ENCODE measurements around the gene ZSWIM3. TPM values are rescaled to one million over a fixed set of nuclear protein-coding genes. Genes with fewer than 3 reads are reported as not detected.

The ZSWIM3 gene
- total and polyA plus RNA-seq, 2 of the 13 experiments (the other 11 are each of a cell fraction or from before 2014, with no cell fraction given): 5.2 to 5.8 TPM

DNA sequence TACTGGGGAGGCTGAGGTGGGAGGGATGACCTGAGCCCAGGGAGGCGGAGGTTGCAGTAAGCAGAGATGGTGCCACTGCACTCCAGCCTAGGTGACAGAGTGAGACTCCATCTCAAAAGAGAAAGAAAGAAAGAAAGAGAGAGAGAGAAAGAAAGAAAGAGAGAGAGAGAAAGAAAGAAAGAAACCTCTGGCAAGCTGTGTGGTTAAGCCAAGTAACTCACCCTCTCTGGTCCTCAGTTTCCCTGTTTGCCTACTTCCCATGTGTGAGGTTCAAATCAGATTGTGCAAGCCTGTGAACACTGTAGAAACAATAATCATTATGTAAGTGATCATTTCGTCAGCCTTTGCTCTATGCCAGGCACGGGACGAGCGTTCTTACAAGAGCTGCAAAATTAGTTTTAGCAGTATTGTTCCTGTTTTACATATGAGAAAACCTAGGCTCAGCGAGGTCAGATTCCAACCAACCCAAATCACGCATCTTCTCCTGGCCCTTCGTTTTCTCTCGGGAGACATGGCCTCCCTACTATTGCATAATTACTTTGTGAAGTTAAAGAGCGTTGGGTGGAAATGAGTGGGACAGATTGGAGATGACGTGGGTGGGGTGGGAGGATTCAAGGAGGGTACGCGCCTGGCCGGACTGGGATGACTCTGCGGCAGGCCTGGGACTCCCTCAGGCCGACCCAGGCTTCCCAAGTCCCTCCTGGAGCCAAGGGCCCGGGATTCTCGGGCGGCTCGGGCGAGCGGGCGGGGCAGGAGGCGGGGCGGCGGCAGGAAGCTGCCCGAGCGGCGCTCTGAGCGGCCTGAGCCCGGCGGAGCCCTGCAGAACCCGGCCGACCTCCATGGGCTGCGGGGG is 24.2 kb upstream of the ZSWIM3 start, which contains the start of gene SNX21 (continued):
- TF ChIP-seq, protein P1, sequence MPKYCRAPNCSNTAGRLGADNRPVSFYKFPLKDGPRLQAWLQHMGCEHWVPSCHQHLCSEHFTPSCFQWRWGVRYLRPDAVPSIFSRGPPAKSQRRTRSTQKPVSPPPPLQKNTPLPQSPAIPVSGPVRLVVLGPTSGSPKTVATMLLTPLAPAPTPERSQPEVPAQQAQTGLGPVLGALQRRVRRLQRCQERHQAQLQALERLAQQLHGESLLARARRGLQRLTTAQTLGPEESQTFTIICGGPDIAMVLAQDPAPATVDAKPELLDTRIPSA (CRISPR knock-in tag; IDR thresholded peaks at IDR 0.05; ENCODE audit: borderline replicate concordance): no peak
- TF ChIP-seq, protein P2, sequence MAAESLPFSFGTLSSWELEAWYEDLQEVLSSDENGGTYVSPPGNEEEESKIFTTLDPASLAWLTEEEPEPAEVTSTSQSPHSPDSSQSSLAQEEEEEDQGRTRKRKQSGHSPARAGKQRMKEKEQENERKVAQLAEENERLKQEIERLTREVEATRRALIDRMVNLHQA (CRISPR knock-in tag; IDR thresholded peaks at IDR 0.05): no peak
- TF ChIP-seq, protein P3, sequence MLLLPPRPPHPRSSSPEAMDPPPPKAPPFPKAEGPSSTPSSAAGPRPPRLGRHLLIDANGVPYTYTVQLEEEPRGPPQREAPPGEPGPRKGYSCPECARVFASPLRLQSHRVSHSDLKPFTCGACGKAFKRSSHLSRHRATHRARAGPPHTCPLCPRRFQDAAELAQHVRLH (CRISPR knock-in tag; IDR thresholded peaks at IDR 0.05; ENCODE audit: borderline replicate concordance, low read depth): 0 out of 2 replicates have a peak, but pooled peaks have one; percentile 3
- TF ChIP-seq, protein P4, sequence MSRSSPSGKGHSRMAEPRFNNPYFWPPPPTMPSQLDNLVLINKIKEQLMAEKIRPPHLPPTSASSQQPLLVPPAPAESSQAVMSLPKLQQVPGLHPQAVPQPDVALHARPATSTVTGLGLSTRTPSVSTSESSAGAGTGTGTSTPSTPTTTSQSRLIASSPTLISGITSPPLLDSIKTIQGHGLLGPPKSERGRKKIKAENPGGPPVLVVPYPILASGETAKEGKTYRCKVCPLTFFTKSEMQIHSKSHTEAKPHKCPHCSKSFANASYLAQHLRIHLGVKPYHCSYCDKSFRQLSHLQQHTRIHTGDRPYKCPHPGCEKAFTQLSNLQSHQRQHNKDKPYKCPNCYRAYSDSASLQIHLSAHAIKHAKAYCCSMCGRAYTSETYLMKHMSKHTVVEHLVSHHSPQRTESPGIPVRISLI (CRISPR knock-in tag; IDR thresholded peaks at IDR 0.05; ENCODE audit: borderline replicate concordance): 0 out of 2 replicates have a peak, but pooled peaks have one; percentile 16
- TF ChIP-seq ZNF251 (CRISPR knock-in tag; IDR thresholded peaks at IDR 0.05) (peak; percentile 93; the same call in 1 of the 2 replicates), POLR2A (IDR thresholded peaks at IDR 0.05; ENCODE audit: insufficient read depth in 1 of 2, low read depth in 2 of 2, low read length in 2 of 2) (peak; percentile 83 to 89; a peak in 3 of 4 replicates), ZMYM4 (CRISPR knock-in tag; IDR thresholded peaks at IDR 0.05) (peak; percentile 81), CREB1 (IDR thresholded peaks at IDR 0.05) (peak; percentile 71), CREB1 (CRISPR knock-in tag; IDR thresholded peaks at IDR 0.05) (no peak), SALL1 (CRISPR knock-in tag; IDR thresholded peaks at IDR 0.05) (peak; percentile 71), THAP11 (CRISPR knock-in tag; IDR thresholded peaks at IDR 0.05) (peak; percentile 55), ZNF383 (CRISPR knock-in tag; IDR thresholded peaks at IDR 0.05; ENCODE audit: borderline replicate concordance) (peak; percentile 35; the same call in 1 of the 2 replicates), EEA1 (CRISPR knock-in tag; IDR thresholded peaks at IDR 0.05; ENCODE audit: borderline replicate concordance) (no peak; the same call in 1 of the 2 replicates), TBP (CRISPR knock-in tag; IDR thresholded peaks at IDR 0.05) (0 out of 2 replicates have a peak, but pooled peaks have one; percentile 56), ZSCAN25 (CRISPR knock-in tag; IDR thresholded peaks at IDR 0.05) (0 out of 2 replicates have a peak, but pooled peaks have one; percentile 16), RBM22 (optimal IDR thresholded peaks at IDR 0.05; ENCODE audit: low read length) (peak; percentile 32), CREM (IDR thresholded peaks at IDR 0.05) (peak; percentile 59), CREM (CRISPR knock-in tag; IDR thresholded peaks at IDR 0.05) (no peak), JUN (CRISPR knock-in tag; IDR thresholded peaks at IDR 0.05) (peak; percentile 68), SP5 (CRISPR knock-in tag; IDR thresholded peaks at IDR 0.05; ENCODE audit: borderline replicate concordance, low read depth) (peak; percentile 94), FOSL1 (CRISPR knock-in tag; IDR thresholded peaks at IDR 0.05; ENCODE audit: borderline replicate concordance) (0 out of 2 replicates have a peak, but pooled peaks have one; percentile 6), ZNF224 (CRISPR knock-in tag; IDR thresholded peaks at IDR 0.05) (no peak; the same call in 1 of the 2 replicates)
- TF ChIP-seq, protein P5, sequence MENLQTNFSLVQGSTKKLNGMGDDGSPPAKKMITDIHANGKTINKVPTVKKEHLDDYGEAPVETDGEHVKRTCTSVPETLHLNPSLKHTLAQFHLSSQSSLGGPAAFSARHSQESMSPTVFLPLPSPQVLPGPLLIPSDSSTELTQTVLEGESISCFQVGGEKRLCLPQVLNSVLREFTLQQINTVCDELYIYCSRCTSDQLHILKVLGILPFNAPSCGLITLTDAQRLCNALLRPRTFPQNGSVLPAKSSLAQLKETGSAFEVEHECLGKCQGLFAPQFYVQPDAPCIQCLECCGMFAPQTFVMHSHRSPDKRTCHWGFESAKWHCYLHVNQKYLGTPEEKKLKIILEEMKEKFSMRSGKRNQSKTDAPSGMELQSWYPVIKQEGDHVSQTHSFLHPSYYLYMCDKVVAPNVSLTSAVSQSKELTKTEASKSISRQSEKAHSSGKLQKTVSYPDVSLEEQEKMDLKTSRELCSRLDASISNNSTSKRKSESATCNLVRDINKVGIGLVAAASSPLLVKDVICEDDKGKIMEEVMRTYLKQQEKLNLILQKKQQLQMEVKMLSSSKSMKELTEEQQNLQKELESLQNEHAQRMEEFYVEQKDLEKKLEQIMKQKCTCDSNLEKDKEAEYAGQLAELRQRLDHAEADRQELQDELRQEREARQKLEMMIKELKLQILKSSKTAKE (CRISPR knock-in tag; IDR thresholded peaks at IDR 0.05; ENCODE audit: borderline replicate concordance): 0 out of 2 replicates have a peak, but pooled peaks have one; percentile 20
- TF ChIP-seq, protein P6, sequence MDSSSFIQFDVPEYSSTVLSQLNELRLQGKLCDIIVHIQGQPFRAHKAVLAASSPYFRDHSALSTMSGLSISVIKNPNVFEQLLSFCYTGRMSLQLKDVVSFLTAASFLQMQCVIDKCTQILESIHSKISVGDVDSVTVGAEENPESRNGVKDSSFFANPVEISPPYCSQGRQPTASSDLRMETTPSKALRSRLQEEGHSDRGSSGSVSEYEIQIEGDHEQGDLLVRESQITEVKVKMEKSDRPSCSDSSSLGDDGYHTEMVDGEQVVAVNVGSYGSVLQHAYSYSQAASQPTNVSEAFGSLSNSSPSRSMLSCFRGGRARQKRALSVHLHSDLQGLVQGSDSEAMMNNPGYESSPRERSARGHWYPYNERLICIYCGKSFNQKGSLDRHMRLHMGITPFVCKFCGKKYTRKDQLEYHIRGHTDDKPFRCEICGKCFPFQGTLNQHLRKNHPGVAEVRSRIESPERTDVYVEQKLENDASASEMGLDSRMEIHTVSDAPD (CRISPR knock-in tag; IDR thresholded peaks at IDR 0.05): 0 out of 2 replicates have a peak, but pooled peaks have one; percentile 28

Data from HepG2 (cell line).